GM18907 (cell line): ENCODE data around the gene LDLR.
A peak's percentile ranks its signal among the peaks of the same experiment; 100 is the strongest.
"Not testable (repeated sequence)": the region's sequence is repeated elsewhere in the genome, so short reads cannot be mapped to it uniquely, and the experiment has no call there.

Experiments
- ATAC-seq: cut with Tn5 transposase; IDR thresholded peaks from one replicate; pipeline ENCODE4 v1.9.1; 2021; ENCODE audit warnings: mild to moderate bottlenecking, moderate library complexity; ENCODE audit not compliant: unreplicated experiment

LDLR gene

GRCh38 chr19:11169896-11170678 is 80.8 kb downstream of the LDLR start:
- ATAC-seq, result no peak

DNA sequence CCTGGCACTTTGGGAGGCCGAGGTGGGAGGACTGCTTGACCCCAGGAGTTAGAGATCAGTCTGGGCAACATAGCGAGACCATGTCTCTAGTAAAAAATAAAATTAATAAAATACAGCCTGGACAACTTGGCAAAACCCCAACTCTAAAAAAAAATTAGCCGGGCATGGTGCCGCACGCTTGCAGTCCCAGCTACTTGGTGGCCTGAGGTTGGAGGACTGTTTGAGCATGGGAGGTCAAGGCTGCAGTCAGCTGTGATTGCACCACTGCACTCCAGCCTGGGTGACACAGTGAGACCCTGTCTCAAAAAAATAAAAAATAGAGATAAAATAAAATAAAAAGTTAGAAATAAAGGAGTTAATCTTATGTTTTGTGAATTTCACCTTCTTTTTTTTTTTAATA is 81.9 kb downstream of the LDLR start:
- no peak for ATAC-seq

DNA sequence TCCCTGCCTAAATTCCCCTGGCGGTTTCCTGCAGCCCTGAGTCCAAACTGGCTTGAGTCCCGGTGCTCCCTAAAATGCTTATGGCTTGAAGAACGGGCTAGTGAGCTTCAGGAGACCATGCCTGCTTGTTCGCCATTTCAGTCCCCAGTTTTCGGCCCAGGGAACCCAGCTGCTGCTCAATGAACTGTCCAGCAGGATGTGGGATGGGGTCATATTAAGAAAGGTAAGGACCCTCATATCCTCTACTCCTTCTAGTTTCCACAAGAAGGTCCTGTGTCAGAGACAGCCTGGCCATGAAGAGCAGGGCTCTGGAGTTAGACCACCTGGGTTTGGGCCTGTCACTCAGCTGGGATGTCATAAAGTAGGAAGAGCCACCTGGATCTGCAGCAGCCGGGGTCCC is 83.3 kb downstream of the LDLR start:
- ATAC-seq, result no peak

DNA sequence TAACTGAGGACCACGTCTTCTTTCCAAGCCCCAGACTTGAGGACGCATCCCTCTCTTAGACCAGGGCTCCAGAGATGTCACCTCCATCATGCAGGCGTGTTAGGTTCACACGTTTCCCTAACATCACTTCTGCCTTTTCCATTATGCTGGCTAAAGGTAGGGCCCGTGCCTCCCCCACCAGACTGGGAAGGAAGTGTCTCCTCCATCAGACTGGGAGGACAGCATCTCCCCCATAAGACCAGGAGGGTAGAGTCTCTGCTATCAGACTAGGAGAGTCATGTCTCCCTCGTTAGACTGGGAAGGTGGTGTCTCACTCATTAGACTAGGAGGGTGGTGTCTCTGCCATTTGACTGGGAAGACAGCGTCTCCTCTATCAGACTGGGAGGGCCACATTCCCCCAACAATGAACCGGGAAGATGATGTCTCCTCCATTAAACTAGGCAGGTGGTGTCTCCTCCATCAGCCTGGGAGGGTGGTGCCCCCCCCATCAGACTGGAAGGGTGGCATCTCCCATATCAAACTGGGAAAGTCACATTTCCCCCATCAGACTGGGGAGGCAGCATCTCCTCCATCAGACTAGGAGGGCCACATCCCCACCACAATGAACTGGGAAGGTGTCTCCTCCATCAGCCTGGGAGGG is 84.4 kb downstream of the LDLR start:
- no peak for ATAC-seq

DNA sequence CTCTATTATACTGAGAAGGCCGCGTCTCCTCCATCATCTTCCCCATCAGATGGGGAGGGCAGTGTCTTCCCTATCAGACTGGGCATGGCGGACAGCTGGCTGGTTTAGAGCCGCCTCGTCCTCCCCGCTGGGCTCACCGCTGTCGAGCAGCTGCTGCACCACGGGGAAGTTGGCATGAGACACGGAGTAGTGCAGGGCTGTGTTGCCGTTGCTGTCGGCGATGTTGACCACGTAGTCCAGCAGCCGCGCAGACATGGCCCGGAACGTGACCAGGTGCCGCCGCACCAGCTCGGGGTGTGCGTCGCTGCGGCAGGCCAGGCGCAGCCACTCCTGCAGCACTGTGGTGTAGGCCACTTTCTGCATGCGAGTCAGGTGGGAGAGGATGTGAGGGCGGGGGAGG is 85.1 kb downstream of the LDLR start:
- ATAC-seq, result no peak

GRCh38 chr19:11175920-11176319 is 86.7 kb downstream of the LDLR start:
- no peak for ATAC-seq

- ATAC-seq, result no peak
Observed at GRCh38 chr19:11176466-11177193, 87.4 kb downstream of the LDLR start.

- ATAC-seq, result no peak
Observed at GRCh38 chr19:11177592-11177991, 88.3 kb downstream of the LDLR start.

DNA sequence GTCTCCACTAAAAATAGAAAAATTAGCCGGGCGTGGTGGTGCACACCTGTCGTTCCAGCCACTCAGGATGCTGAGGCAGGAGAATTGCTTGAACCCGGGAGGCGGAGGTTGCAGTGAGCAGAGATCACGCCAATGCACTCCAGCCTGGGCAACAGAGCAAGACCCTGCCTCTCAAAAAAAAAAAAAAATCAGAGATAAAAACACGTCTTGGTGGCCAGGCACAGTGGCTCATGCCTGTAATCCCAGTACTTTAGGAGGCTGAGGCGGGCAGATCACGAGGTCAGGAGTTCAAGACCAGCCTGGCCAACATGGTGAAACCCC is 89.8 kb downstream of the LDLR start:
- not testable (repeated sequence) for ATAC-seq

DNA sequence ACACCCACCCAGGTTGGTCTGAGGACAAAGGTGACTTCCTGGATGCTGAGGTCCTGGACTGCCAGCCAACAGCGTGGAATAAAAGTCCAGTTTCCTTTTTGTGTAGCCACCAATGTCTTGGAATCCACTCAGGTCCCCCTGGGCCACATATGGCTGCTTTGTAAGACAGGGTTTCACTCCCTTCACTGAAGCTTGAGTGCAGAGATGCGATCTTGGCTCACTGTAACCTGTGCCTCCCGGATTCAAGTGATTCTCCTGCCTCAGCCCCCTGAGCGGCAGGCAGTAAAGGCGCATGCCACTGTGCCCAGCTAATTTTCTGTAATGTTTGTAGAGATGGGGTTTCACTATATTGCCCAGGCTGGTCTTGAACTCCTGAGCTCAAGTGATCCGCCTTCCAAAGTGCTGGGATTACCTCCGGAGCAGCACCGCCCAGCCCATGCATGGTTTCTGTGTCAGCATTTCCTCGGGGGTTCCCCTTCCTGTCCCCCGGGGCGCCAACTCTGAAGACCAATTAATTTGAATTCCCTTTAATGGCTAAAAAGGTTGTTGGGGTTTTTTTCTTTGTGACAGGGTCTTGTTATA is 90.5 kb downstream of the LDLR start:
- peak; percentile 60 for ATAC-seq

DNA sequence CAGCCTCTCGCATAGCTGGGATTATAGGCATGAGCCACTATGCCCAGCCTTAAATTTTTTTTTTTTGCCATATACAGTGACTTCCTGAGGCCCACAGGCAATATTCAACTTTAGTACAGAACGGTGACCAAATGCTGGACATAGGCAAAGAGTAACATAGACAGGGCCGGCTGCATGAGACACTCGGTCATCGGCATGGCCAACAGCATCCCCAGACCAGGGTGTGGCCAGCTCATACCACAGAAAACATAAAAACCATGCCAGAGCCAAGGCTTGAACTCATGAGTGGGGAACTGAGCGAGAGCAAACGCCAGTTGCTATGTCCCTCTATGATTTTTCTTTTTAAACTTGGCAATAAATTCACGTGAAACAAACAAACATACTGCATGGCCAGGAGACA is 91.1 kb downstream of the LDLR start:
- peak; percentile 18 for ATAC-seq

- ATAC-seq, result not testable (repeated sequence)
Observed at GRCh38 chr19:11180975-11181374, 91.7 kb downstream of the LDLR start.

- ATAC-seq, result no peak
Observed at GRCh38 chr19:11181488-11181887, 92.2 kb downstream of the LDLR start.
